SK-N-SH (cell line): Measurements from ENCODE around the gene MGRN1. TPM values are rescaled to one million over a fixed set of nuclear protein-coding genes. Genes with fewer than 3 reads are reported as not detected.

Source experiments
- CTCF ChIA-PET: fragments of 300-600, 350-600 bp; formaldehyde crosslinking; extraction: SDS; loops from one replicate; lab custom pipeline; 2021; lab: Yijun Ruan, JAX
- POLR2A ChIA-PET: fragments of 350-600 bp; sonication (Branson Sonifier 250); formaldehyde crosslinking; extraction: SDS; loops from one replicate; lab custom pipeline; 2020; ENCODE audit warnings: antibody characterized with exemption, inconsistent platforms; lab: Yijun Ruan, JAX
- DNase-seq: peaks from one replicate; pipeline ENCODE4 v3.0.0; 2012
- H2AFZ ChIP-seq: fragments of 200-600 bp; sonication (generic); 2 replicates; pipeline ENCODE4 v1.8.1; 2016; ENCODE audit warnings: antibody characterized with exemption, mild to moderate bottlenecking, low read depth
- H3F3A ChIP-seq: fragments of 200-600 bp; sonication (generic); replicated peaks from 2 replicates; pipeline ENCODE3; 2016; ENCODE audit warnings: antibody characterized with exemption, mild to moderate bottlenecking; ENCODE audit not compliant: insufficient read depth
- H3K27ac ChIP-seq, 2 experiments: fragments of 200-500 bp in 1 of 2; fragments of 200-600 bp in 1 of 2; sonication (Bioruptor generic) in 1 of 2; sonication (generic), shearing (Covaris generic) in 1 of 2; 2 replicates each; pipeline versions ENCODE4 v1.5.1 to v1.6.1; 2014 to 2016; ENCODE audit warnings: low read depth in 2 of 2, inconsistent platforms in 1 of 2, low read length in 1 of 2, mild to moderate bottlenecking in 1 of 2, mixed read lengths in 1 of 2
- H3K27me3 ChIP-seq: fragments of 200-600 bp; sonication (generic), shearing (Covaris generic); 2 replicates; pipeline ENCODE4 v1.6.1; 2016; ENCODE audit warnings: mixed run types; ENCODE audit not compliant: insufficient read depth
- H3K36me3 ChIP-seq, 2 experiments: fragments of 200-500 bp in 1 of 2; fragments of 200-600 bp in 1 of 2; sonication (Bioruptor generic) in 1 of 2; sonication (generic) in 1 of 2; replicated peaks in 1 of 2; 2 replicates each; pipeline versions ENCODE3 to v1.5.1; 2014 to 2016; ENCODE audit warnings: low read length in 1 of 2, mild to moderate bottlenecking in 1 of 2; ENCODE audit not compliant: insufficient read depth in 2 of 2, control insufficient read depth in 1 of 2
- H3K4me1 ChIP-seq, 2 experiments: fragments of 200-500 bp in 1 of 2; fragments of 200-600 bp in 1 of 2; sonication (Bioruptor generic) in 1 of 2; sonication (generic), shearing (Covaris generic) in 1 of 2; 2 replicates each; pipeline versions ENCODE4 v1.5.1 to v1.6.1; 2014 to 2016; ENCODE audit warnings: low read depth in 1 of 2, low read length in 1 of 2, mixed run types in 1 of 2; ENCODE audit not compliant: insufficient read depth in 2 of 2, control insufficient read depth in 1 of 2
- H3K4me2 ChIP-seq: fragments of 200-600 bp; sonication (generic), shearing (Covaris generic); 2 replicates; pipeline ENCODE4 v1.6.1; 2017; ENCODE audit warnings: mixed run types
- H3K4me3 ChIP-seq, 2 experiments: fragments of 200-500 bp in 1 of 2; fragments of 200-600 bp in 1 of 2; sonication (Bioruptor generic) in 1 of 2; sonication (generic), shearing (Covaris generic) in 1 of 2; 2 replicates each; pipeline versions ENCODE4 v1.5.1 to v1.8.1; 2014 to 2016; ENCODE audit warnings: low read depth in 2 of 2, inconsistent platforms in 1 of 2, low read length in 1 of 2, mild to moderate bottlenecking in 1 of 2, mixed read lengths in 1 of 2, moderate library complexity in 1 of 2
- H3K79me2 ChIP-seq: fragments of 200-600 bp; sonication (generic); 2 replicates; pipeline ENCODE4 v1.8.1; 2017; ENCODE audit warnings: mild to moderate bottlenecking; ENCODE audit not compliant: insufficient read depth
- H3K9ac ChIP-seq: fragments of 200-600 bp; sonication (generic); 2 replicates; pipeline ENCODE4 v1.6.1; 2017; ENCODE audit warnings: mixed run types
- H3K9me2 ChIP-seq: fragments of 200-600 bp; sonication (generic); 2 replicates; pipeline ENCODE4 v1.6.1; 2017; ENCODE audit warnings: mixed run types
- H3K9me3 ChIP-seq: fragments of 200-600 bp; sonication (generic); 2 replicates; pipeline ENCODE4 v1.6.1; 2017; ENCODE audit warnings: mixed run types, mild to moderate bottlenecking, moderate library complexity
- H4K20me1 ChIP-seq: fragments of 200-600 bp; sonication (generic); 2 replicates; pipeline ENCODE4 v1.6.1; 2017; ENCODE audit warnings: mild to moderate bottlenecking, mixed run types; ENCODE audit not compliant: insufficient read depth
- CHD2 ChIP-seq: fragments of 150-350 bp; IDR thresholded peaks from 2 replicates; pipeline ENCODE4 v1.6.1; 2018; ENCODE audit warnings: low read length; ENCODE audit not compliant: partially characterized antibody
- EZH2phosphoT487 ChIP-seq: fragments of 200-600 bp; sonication (generic); IDR thresholded peaks from 2 replicates; pipeline ENCODE4 v1.6.1; 2017; ENCODE audit warnings: low read depth, mixed run types, mild to moderate bottlenecking, antibody characterized with exemption, moderate library complexity, borderline replicate concordance
- FOSL2 ChIP-seq: IDR thresholded peaks from 2 replicates; pipeline ENCODE4 v1.4.0; 2012; ENCODE audit warnings: low read depth, mild to moderate bottlenecking, moderate library complexity, borderline replicate concordance
- GABPA ChIP-seq: IDR thresholded peaks from 2 replicates; pipeline ENCODE4 v1.4.0; 2012; ENCODE audit warnings: low read depth, mild to moderate bottlenecking
- MXI1 ChIP-seq: IDR thresholded peaks from 2 replicates; pipeline ENCODE4 v1.6.1; 2012; ENCODE audit warnings: mild to moderate bottlenecking, low read depth, low read length, improper control_type of control experiment
- NFIC ChIP-seq: IDR thresholded peaks from 2 replicates; pipeline ENCODE4 v1.4.0; 2012; ENCODE audit warnings: borderline replicate concordance
- RAD21 ChIP-seq: IDR thresholded peaks from 2 replicates; pipeline ENCODE4 v1.6.1; 2012; ENCODE audit warnings: mild to moderate bottlenecking, low read length
- RCOR1 ChIP-seq: fragments of 150-350 bp; IDR thresholded peaks from 2 replicates; pipeline ENCODE4 v1.6.1; 2017; ENCODE audit warnings: antibody characterized with exemption, low read length
- RFX5 ChIP-seq: IDR thresholded peaks from 2 replicates; pipeline ENCODE4 v1.6.1; 2012; ENCODE audit warnings: mild to moderate bottlenecking, improper control_type of control experiment, low read length
- RXRA ChIP-seq: IDR thresholded peaks from 2 replicates; pipeline ENCODE4 v1.4.0; 2012; ENCODE audit warnings: low read depth, mild to moderate bottlenecking, borderline replicate concordance
- SMC3 ChIP-seq: IDR thresholded peaks from 2 replicates; pipeline ENCODE4 v1.6.1; 2012; ENCODE audit warnings: low read depth, low read length, improper control_type of control experiment
- TCF12 ChIP-seq: IDR thresholded peaks from 2 replicates; pipeline ENCODE4 v1.4.0; 2012
- TEAD4 ChIP-seq: IDR thresholded peaks from 2 replicates; pipeline ENCODE4 v1.4.0; 2012; ENCODE audit warnings: mild to moderate bottlenecking, borderline replicate concordance; ENCODE audit not compliant: insufficient read depth
- USF1 ChIP-seq: IDR thresholded peaks from 2 replicates; pipeline ENCODE4 v1.4.0; 2012; ENCODE audit warnings: low read depth, borderline replicate concordance
- YY1 ChIP-seq: IDR thresholded peaks from 2 replicates; pipeline ENCODE4 v1.4.0; 2012; ENCODE audit warnings: low read depth, mild to moderate bottlenecking
- WGBS: methylation state at CpG from one replicate; pipeline ENCODE4 v1.1.6; 2017; ENCODE audit warnings: low lambda C conversion rate; 5-methylcytosine and 5-hydroxymethylcytosine counted together
- polyA plus RNA-seq, 3 experiments: library from polyadenylated mRNA; depleted of rRNA; stranded (reverse); fragments of >200 nt; gene quantifications; 2 replicates each; pipeline ENCODE4 v1.2.3, GENCODE V29; 2012
- TF ChIP-seq, protein P1 (sequence below): IDR thresholded peaks from 2 replicates; pipeline ENCODE4 v1.4.0; 2012; ENCODE audit warnings: low read depth

MGRN1 gene
- polyA plus RNA-seq, 1 of the 3 experiments (the other 2 are of a cell fraction) = 13.3 TPM

GRCh38 chr16:4607841-4608703 lies 16.6 kb upstream of the MGRN1 start:
- Histone ChIP-seq H3K79me2 (peaks cover 27% of the 10 kb centered on the region), H4K20me1 (peaks cover 31% of the 10 kb centered on the region), H3K27ac (no peak overlapping the region), H3K4me3 (no peak overlapping the region), H3K9me3 (no peaks in the 10 kb centered on the region), H2AFZ (no peak overlapping the region), H3K9me2 (no peaks in the 10 kb centered on the region), H3K27me3 (no peaks in the 10 kb centered on the region), H3K4me2 (no peak overlapping the region), H3K9ac (no peak overlapping the region), H3K36me3 (peaks cover 0 to 16% of the 10 kb centered on the region in 2 experiments), H3F3A (no peaks in the 10 kb centered on the region), H3K4me1 (peaks cover 0 to 8% of the 10 kb centered on the region in 2 experiments; a peak in 1 of 4 replicates)
- 87% methylated on average over 14 of the region's 22 CpGs for WGBS
- DNase-seq = no peak
- TF ChIP-seq RAD21 (no peak), RFX5 (no peak), EZH2phosphoT487 (no peak), GABPA (no peak), USF1 (no peak), YY1 (no peak), NFIC (no peak), CHD2 (no peak), TCF12 (no peak), FOSL2 (no peak), RCOR1 (no peak)
- TF ChIP-seq, protein P1, sequence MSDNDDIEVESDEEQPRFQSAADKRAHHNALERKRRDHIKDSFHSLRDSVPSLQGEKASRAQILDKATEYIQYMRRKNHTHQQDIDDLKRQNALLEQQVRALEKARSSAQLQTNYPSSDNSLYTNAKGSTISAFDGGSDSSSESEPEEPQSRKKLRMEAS = no peak
- ChIA-PET CTCF (interaction anchor here (1.0 to 2.4 kb wide), 3 partner anchors 16 to 23 kb away, joined by 4 to 11 read pairs (median 6); partner anchors contain the start of gene MGRN1), POLR2A (no interaction called here)

- Histone ChIP-seq H2AFZ (no peak overlapping the region), H3K27ac (no peak overlapping the region), H3K27me3 (no peaks in the 10 kb centered on the region), H3K36me3 (peaks cover 0 to 16% of the 10 kb centered on the region in 2 experiments), H3K79me2 (peaks cover 32% of the 10 kb centered on the region), H3K4me3 (no peak overlapping the region), H4K20me1 (peaks cover 37% of the 10 kb centered on the region), H3K9ac (no peak overlapping the region), H3K9me3 (no peaks in the 10 kb centered on the region), H3K4me2 (no peak overlapping the region), H3K9me2 (no peaks in the 10 kb centered on the region), H3F3A (no peaks in the 10 kb centered on the region), H3K4me1 (peaks cover 0 to 14% of the 10 kb centered on the region in 2 experiments; a peak in 1 of 4 replicates)
- DNase-seq = no peak
- POLR2A ChIA-PET = no interaction called here
- CTCF ChIA-PET = interaction anchor here (1.1 to 2.4 kb wide), 2 partner anchors 15 to 20 kb away, joined by 4 to 11 read pairs; partner anchors contain the start of gene MGRN1
- TF ChIP-seq MXI1 = no peak
- TF ChIP-seq TEAD4 = no peak
- no peak for TF ChIP-seq RXRA
- TF ChIP-seq TCF12 = no peak
- TF ChIP-seq NFIC = no peak
- no peak for TF ChIP-seq YY1
- TF ChIP-seq SMC3 = no peak
- WGBS = 92% methylated on average over 8 of the region's 8 CpGs
Observed at GRCh38 chr16:4608704-4608980, 16.0 kb upstream of the MGRN1 start.
